Measurements from ENCODE around the gene CD19.

The CD19 gene

GRCh38 chr16:28913946-28914724 lies 17.6 kb upstream of the CD19 start:
- no peak for TF ChIP-seq CTCF (IDR thresholded peaks at IDR 0.05)

GRCh38 chr16:28915181-28915580 lies 16.6 kb upstream of the CD19 start:
- TF ChIP-seq CTCF (IDR thresholded peaks at IDR 0.05), result no peak

- TF ChIP-seq CTCF (IDR thresholded peaks at IDR 0.05), result no peak
Measured at GRCh38 chr16:28917095-28917494, 14.7 kb upstream of the CD19 start.

- TF ChIP-seq CTCF (IDR thresholded peaks at IDR 0.05), result no peak
Measured at GRCh38 chr16:28918698-28919097, 13.1 kb upstream of the CD19 start.

- no peak for TF ChIP-seq CTCF (IDR thresholded peaks at IDR 0.05)
Measured at GRCh38 chr16:28923231-28923587, 8.6 kb upstream of the CD19 start.

- TF ChIP-seq CTCF (IDR thresholded peaks at IDR 0.05), result no peak
Measured at GRCh38 chr16:28923652-28924398, 7.9 kb upstream of the CD19 start.

- no peak for TF ChIP-seq CTCF (IDR thresholded peaks at IDR 0.05)
Measured at GRCh38 chr16:28924399-28924761, 7.4 kb upstream of the CD19 start.

Measured in LNCAP (cell line).